ENCODE results near the gene ELAPOR1. TPM values are rescaled to one million over a fixed set of nuclear protein-coding genes. Genes with fewer than 3 reads are reported as not detected.

ELAPOR1 gene
- total and polyA plus RNA-seq, 9 of the 15 experiments (the other 6 are each of a cell fraction or from before 2014, with no cell fraction given): 0.07 to 1.2 (median 0.18) TPM

DNA sequence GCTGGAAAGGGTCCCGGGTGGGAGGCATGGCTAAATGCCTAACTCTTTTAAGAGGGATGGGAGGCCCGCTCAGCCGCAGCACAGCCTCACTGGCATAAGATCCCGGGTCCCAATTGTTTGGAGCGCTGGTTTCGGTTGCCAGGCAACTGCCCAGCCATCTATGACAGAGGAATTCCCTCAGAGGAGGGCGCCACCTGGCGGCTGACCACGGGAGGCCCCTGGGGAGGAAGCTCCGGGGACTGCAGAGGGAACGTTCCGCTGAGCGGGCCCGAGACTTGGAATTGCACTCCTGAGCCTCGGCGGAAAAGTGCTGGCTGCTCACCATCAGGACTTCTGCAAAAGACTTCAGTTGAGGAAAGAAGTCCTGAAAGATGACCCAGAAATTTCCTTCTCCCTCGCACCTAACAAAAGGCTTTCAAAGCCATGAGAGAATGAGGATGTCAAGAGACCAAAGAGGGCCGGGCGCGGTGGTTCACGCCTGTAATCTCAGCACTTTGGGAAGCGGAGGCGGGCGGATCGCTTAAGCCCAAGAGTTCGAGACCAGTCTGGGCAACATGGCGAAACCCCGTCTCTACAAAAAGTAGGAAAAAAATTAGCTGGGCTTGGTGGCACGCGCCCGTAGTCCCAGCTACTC is 1.1 kb upstream of the ELAPOR1 start (continued):
- TF ChIP-seq, protein P1, sequence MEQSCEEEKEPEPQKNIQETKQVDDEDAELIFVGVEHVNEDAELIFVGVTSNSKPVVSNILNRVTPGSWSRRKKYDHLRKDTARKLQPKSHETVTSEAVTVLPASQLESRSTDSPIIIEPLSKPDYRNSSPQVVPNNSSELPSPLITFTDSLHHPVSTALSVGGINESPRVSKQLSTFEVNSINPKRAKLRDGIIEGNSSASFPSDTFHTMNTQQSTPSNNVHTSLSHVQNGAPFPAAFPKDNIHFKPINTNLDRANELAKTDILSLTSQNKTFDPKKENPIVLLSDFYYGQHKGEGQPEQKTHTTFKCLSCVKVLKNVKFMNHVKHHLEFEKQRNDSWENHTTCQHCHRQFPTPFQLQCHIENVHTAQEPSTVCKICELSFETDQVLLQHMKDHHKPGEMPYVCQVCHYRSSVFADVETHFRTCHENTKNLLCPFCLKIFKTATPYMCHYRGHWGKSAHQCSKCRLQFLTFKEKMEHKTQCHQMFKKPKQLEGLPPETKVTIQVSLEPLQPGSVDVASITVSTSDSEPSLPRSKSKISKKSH (CRISPR knock-in tag; IDR thresholded peaks at IDR 0.05): no peak

DNA sequence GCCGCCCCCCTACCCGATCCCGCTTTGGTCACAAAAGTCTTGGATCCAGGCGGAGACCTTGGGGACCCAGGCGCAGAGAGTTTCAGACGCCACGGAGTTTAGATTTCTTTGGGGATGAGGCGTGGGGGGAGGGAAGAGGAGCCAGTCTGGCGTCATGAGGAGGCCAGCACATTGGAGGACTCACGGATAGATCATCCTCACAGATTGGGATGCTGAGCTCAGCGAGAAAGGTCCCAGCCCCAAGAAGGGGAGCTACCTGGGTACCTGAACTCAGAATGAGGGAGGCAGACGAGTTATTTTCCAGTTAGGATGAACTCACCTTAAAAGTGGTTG is 393 bp downstream of the ELAPOR1 start:
- Histone ChIP-seq H3K27me3 (ENCODE audit: control insufficient read depth in 2 of 2, insufficient read depth in 2 of 2, low read length in 2 of 2) (peaks cover 0 to 6% of the 10 kb centered on the region in 2 experiments; a peak in 1 of 5 replicates), H3K4me2 (ENCODE audit: insufficient read depth, low read length) (no peak overlapping the region), H3K36me3 (ENCODE audit: control insufficient read depth, insufficient read depth, low read length) (no peaks in the 10 kb centered on the region), H3K9me1 (ENCODE audit: control insufficient read depth, insufficient read depth, low read length) (no peaks in the 10 kb centered on the region), H3K4me1 (replicated peaks in 1 of 2; ENCODE audit: control insufficient read depth in 2 of 2, insufficient read depth in 2 of 2, low read length in 2 of 2) (peaks cover 10 to 20% of the 10 kb centered on the region in 2 experiments; a peak in 4 of 5 replicates), H3K9ac (ENCODE audit: insufficient read depth in 1 of 2, low read depth in 2 of 2, low read length in 2 of 2) (no peak overlapping the region), H3K9me3 (replicated peaks; ENCODE audit: control insufficient read depth, insufficient read depth, low read depth, low read length) (no peaks in the 10 kb centered on the region), H4K20me1 (replicated peaks; ENCODE audit: control insufficient read depth, insufficient read depth, low read length) (no peaks in the 10 kb centered on the region; the same call in 1 of the 2 replicates), H3K27ac (ENCODE audit: extremely low read depth, low read depth, low read length) (no peak overlapping the region), H3K4me3 (no peak overlapping the region), H3K79me2 (ENCODE audit: control insufficient read depth, insufficient read depth, low read length) (no peaks in the 10 kb centered on the region), H2AFZ (ENCODE audit: low read depth, low read length) (no peak overlapping the region)
- in situ Hi-C loops (cut with MboI) (loop anchor here (5.0 kb wide), 1 partner anchor 287 kb away; no protein-coding TSS in a partner anchor), intact Hi-C loops (cut with micrococcal nuclease) (loop anchor here (5.0 to 10.0 kb wide), 7 partner anchors 72 to 1330 kb away; partner anchors contain the start of genes CLCC1, GPR61 and WDR47)
- FAIRE-seq (no peak), ATAC-seq (no peak), DNase-seq (ENCODE audit: extremely low read depth in 1 of 4, low spot score in 3 of 4) (no peak)
- CTCF ChIA-PET (ENCODE audit: low intra/inter-chr PET ratio): interaction anchor here (0.6 kb wide), 1 partner anchor 216 kb away, joined by 3 read pairs; no protein-coding TSS in a partner anchor
- 37% methylated on average over 12 of the region's 12 CpGs for WGBS (ENCODE audit: insufficient coverage, low coverage, missing lambda C conversion rate)
- BruUV-seq (replicated peaks): no TSS peak
- POLR2A ChIA-PET: interaction anchor here (0.8 to 1.4 kb wide), 3 partner anchors 10 to 16 kb away, joined by 3 to 4 read pairs (median 3); no protein-coding TSS in a partner anchor
- TF ChIP-seq SRF (CRISPR knock-in tag; IDR thresholded peaks at IDR 0.05) (no peak), ZNF316 (IDR thresholded peaks at IDR 0.05) (peak; percentile 27; the same call in 1 of the 2 replicates), PCBP2 (IDR thresholded peaks at IDR 0.05; ENCODE audit: low read depth, low read length, poor library complexity, severe bottlenecking) (no peak), ZFX (CRISPR knock-in tag; IDR thresholded peaks at IDR 0.05) (no peak)

Data from K562 (cell line).